Activated CD8-positive, alpha-beta T cell treated with anti-CD3 and anti-CD28 coated beads for 36 hours (primary cell): ENCODE data around the gene NNMT. TPM values are rescaled to one million over a fixed set of nuclear protein-coding genes. Genes with fewer than 3 reads are reported as not detected.

Experiments
- ATAC-seq: fragments of 200-7000 bp; cut with Tn5 transposase; one replicate; pipeline ENCODE4 v1.10.0; 2021; ENCODE audit warnings: mild to moderate bottlenecking, moderate library complexity
- CTCF ChIA-PET: fragments of 350-600 bp; sonication (Branson Sonifier 250); formaldehyde crosslinking; loops from one replicate; lab custom pipeline; 2021; ENCODE audit warnings: antibody characterized with exemption; lab: Charles Lee
- POLR2A ChIA-PET: fragments of 350-600 bp; sonication (Branson Sonifier 250); formaldehyde crosslinking; loops from one replicate; lab custom pipeline; 2021; ENCODE audit warnings: antibody characterized with exemption; lab: Charles Lee
- DNase-seq: peaks from one replicate; pipeline ENCODE4 v3.0.0-alpha.2; 2020
- H3K27ac Mint-ChIP-seq: one replicate; pipeline ENCODE4 v1.8.0; 2021; ENCODE audit warnings: mild to moderate bottlenecking, mixed read lengths
- H3K27me3 Mint-ChIP-seq: one replicate; pipeline ENCODE4 v1.8.0; 2021; ENCODE audit warnings: mixed read lengths
- H3K36me3 Mint-ChIP-seq: one replicate; pipeline ENCODE4 v1.8.0; 2021; ENCODE audit warnings: low read depth, mixed read lengths
- H3K4me1 Mint-ChIP-seq: one replicate; pipeline ENCODE4 v1.8.0; 2021; ENCODE audit warnings: low read depth, mixed read lengths
- H3K4me3 Mint-ChIP-seq: one replicate; pipeline ENCODE4 v1.8.0; 2021; ENCODE audit warnings: mild to moderate bottlenecking, moderate library complexity, mixed read lengths
- H3K9me3 Mint-ChIP-seq: one replicate; pipeline ENCODE4 v1.8.0; 2021; ENCODE audit warnings: mixed read lengths
- intact Hi-C: fragments of 100-400 bp; cut with micrococcal nuclease; formaldehyde crosslinking; loops from one replicate; pipeline ENCODE4 v1.10.0; 2022
- total RNA-seq, 2 experiments: library from RNA; stranded (reverse); gene quantifications; one replicate each; pipeline ENCODE4 v1.2.3, GENCODE V29; 2021
- TF ChIP-seq, protein P1 (sequence below): fragments of 200-600 bp; IDR thresholded peaks from one replicate; pipeline ENCODE4 v1.8.0; 2022; ENCODE audit warnings: antibody characterized with exemption, mild to moderate bottlenecking

The NNMT gene
- total RNA-seq, 2 experiments from 2014 or later, result not detected

DNA sequence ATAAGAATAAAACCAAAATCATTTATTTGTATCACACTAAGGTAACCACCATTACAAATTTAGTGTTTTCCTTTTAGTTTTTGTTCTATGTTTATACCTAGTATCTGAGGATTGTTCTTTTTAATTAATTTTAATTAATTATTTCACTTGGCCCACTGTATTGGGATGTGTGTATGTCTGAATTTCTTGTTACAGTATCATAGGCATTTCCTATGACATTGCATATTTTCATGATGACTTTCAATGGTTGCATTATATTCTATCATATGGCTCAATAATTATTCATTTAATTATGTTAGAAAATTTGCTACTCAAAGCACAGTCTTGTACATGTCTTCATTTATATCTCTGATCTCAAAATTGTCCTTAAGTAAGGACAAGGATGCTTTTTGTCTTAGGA is 63.1 kb downstream of the NNMT start:
- no peak for DNase-seq
- ATAC-seq, result no peak
- ChIA-PET CTCF (interaction anchor here (0.9 kb wide), 1 partner anchor 13 kb away, joined by 3 read pairs; no protein-coding TSS in a partner anchor), POLR2A (interaction anchor here (0.7 kb wide), 1 partner anchor 215 kb away, joined by 4 read pairs; no protein-coding TSS in a partner anchor)
- Mint-ChIP-seq H3K9me3 (no peaks in the 10 kb centered on the region), H3K27me3 (peaks cover 4% of the 10 kb centered on the region), H3K4me3 (no peak overlapping the region), H3K4me1 (no peaks in the 10 kb centered on the region), H3K27ac (no peak overlapping the region), H3K36me3 (no peaks in the 10 kb centered on the region)
- TF ChIP-seq, protein P1, sequence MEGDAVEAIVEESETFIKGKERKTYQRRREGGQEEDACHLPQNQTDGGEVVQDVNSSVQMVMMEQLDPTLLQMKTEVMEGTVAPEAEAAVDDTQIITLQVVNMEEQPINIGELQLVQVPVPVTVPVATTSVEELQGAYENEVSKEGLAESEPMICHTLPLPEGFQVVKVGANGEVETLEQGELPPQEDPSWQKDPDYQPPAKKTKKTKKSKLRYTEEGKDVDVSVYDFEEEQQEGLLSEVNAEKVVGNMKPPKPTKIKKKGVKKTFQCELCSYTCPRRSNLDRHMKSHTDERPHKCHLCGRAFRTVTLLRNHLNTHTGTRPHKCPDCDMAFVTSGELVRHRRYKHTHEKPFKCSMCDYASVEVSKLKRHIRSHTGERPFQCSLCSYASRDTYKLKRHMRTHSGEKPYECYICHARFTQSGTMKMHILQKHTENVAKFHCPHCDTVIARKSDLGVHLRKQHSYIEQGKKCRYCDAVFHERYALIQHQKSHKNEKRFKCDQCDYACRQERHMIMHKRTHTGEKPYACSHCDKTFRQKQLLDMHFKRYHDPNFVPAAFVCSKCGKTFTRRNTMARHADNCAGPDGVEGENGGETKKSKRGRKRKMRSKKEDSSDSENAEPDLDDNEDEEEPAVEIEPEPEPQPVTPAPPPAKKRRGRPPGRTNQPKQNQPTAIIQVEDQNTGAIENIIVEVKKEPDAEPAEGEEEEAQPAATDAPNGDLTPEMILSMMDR, result no peak
- intact Hi-C loops, result no loop called here

DNA sequence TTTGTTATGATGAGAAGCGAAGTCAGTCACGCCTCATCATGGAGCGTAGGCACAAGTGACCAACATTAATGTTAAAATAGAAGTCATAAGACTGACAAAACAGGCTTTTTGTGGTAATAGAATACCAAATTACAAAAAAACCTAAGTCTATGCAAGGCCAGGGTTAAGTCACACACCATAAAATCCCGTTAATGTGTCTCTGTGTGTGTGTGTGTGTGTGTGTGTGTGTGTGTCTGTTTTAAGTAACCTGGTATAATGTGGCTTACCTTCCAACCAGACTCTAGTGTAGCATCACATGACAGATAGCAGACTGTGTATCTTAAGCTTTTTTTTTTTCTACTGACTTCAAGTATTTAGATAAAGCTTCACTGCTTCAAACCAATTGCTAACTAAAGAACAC is 66.1 kb downstream of the NNMT start:
- peaks cover 2% of the 10 kb centered on the region for H3K27me3 Mint-ChIP-seq
- intact Hi-C loops, result no loop called here
- no peaks in the 10 kb centered on the region for H3K36me3 Mint-ChIP-seq
- no peak overlapping the region for H3K27ac Mint-ChIP-seq
- no peaks in the 10 kb centered on the region for H3K4me1 Mint-ChIP-seq
- ChIA-PET POLR2A (interaction anchor here (0.6 kb wide), 1 partner anchor 57 kb away, joined by 3 read pairs; no protein-coding TSS in a partner anchor), CTCF (interaction anchor here (1.0 kb wide), 1 partner anchor 15 kb away, joined by 3 read pairs; no protein-coding TSS in a partner anchor)
- H3K9me3 Mint-ChIP-seq, result no peaks in the 10 kb centered on the region
- TF ChIP-seq, protein P1, result no peak
- no peak overlapping the region for H3K4me3 Mint-ChIP-seq
- DNase-seq (no peak), ATAC-seq (no peak)

DNA sequence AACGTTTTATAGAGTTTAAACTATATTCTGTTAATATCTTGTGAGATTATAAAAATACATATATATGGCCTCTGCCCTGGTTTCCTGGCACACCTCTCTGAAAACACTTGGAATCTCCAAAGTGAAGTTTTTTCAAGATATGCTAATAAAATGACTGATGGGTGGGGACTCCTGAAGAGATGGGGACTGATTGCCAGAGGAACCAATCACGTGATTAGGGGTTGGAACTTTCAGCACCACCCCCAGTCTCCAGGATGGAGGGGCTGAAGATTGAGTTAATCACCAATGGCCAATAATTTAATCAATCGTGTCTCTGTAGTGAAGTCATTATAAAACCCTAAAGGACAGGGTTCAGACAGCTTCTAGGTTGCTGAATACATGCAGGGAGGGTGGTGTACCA is 66.8 kb downstream of the NNMT start:
- TF ChIP-seq, protein P1, result no peak
- CTCF ChIA-PET, result no interaction called here
- Mint-ChIP-seq H3K27me3 (peaks cover 6% of the 10 kb centered on the region), H3K9me3 (no peaks in the 10 kb centered on the region), H3K4me1 (no peaks in the 10 kb centered on the region), H3K27ac (no peak overlapping the region), H3K36me3 (no peaks in the 10 kb centered on the region), H3K4me3 (no peak overlapping the region)
- DNase-seq (no peak), ATAC-seq (no peak)
- POLR2A ChIA-PET, result no interaction called here
- intact Hi-C loops, result no loop called here

Other genes with a start within 250 kb of the NNMT start
- gene ZBTB16, start 236.7 kb upstream of the NNMT start, total RNA-seq, result 10 to 100 TPM in 1 of 2 experiments, 1 to 10 TPM in 1; 9.5 to 10.1 TPM
- gene C11orf71, start 104.1 kb downstream of the NNMT start, total RNA-seq, result 1 to 10 TPM; 6.4 to 6.6 TPM
- gene RBM7, start 104.3 kb downstream of the NNMT start, total RNA-seq, result 10 to 100 TPM; 51.4 to 52.6 TPM
- 10 to 100 TPM; 61.7 to 64.8 TPM for gene REXO2, start 143.1 kb downstream of the NNMT start, total RNA-seq